Sigmoid colon (tissue), 7 donors: ENCODE measurements around the gene ASB2. TPM values are rescaled to one million over a fixed set of nuclear protein-coding genes. Genes with fewer than 3 reads are reported as not detected.
A peak's percentile ranks its signal among the peaks of the same experiment; 100 is the strongest.

ENCODE experiments used
- DNase-seq: peaks from one replicate; pipeline ENCODE4 v3.0.0-alpha.2; 2019
- H3K27ac ChIP-seq, 4 donors: fragments of 200-600 bp; sonication (generic); one replicate each; pipeline ENCODE4 v1.5.1; 2016 to 2019; ENCODE audit warnings: mild to moderate bottlenecking in 1 of 4
- H3K27me3 ChIP-seq, 3 donors: fragments of 200-600 bp; sonication (generic); one replicate each; pipeline ENCODE4 v1.5.1; 2019; ENCODE audit warnings: mild to moderate bottlenecking in 1 of 3
- H3K36me3 ChIP-seq, 4 donors: fragments of 200-600 bp; sonication (generic); one replicate each; pipeline ENCODE4 v1.5.1; 2016 to 2019
- H3K4me1 ChIP-seq, 4 donors: fragments of 200-600 bp; sonication (generic); one replicate each; pipeline ENCODE4 v1.5.1; 2017 to 2019
- H3K4me3 ChIP-seq, 4 donors: fragments of 200-600 bp; sonication (generic); one replicate each; pipeline ENCODE4 v1.5.1; 2017 to 2019; ENCODE audit warnings: mild to moderate bottlenecking in 2 of 4, moderate library complexity in 1 of 4
- H3K9me3 ChIP-seq, 4 donors: fragments of 200-600 bp in 3 of 4; sonication (generic) in 3 of 4; one replicate each; pipeline versions ENCODE4 v1.5.1 to v1.6.1; 2013 to 2019
- CTCF ChIP-seq, 4 experiments: fragments of 450-650 bp in 3 of 4; fragments of 200-600 bp in 1 of 4; IDR thresholded peaks; one replicate each; pipeline ENCODE4 v1.5.1; 2016 to 2019; ENCODE audit warnings: antibody characterized with exemption in 4 of 4, mild to moderate bottlenecking in 3 of 4, moderate library complexity in 2 of 4
- EP300 ChIP-seq, 4 donors: sonication (generic); formaldehyde crosslinking; IDR thresholded peaks; one replicate each; pipeline ENCODE4 v1.6.1; 2017; ENCODE audit warnings: antibody characterized with exemption in 4 of 4
- POLR2A ChIP-seq, 2 donors: fragments of 450-650 bp; IDR thresholded peaks; one replicate each; pipeline ENCODE4 v1.6.1; 2016; ENCODE audit warnings: antibody characterized with exemption in 2 of 2, mild to moderate bottlenecking in 2 of 2, moderate library complexity in 2 of 2
- POLR2AphosphoS5 ChIP-seq, 4 donors: sonication (generic); formaldehyde crosslinking; IDR thresholded peaks; one replicate each; pipeline ENCODE4 v1.6.1; 2017; ENCODE audit warnings: antibody characterized with exemption in 4 of 4
- WGBS, 2 donors: extraction: QIAGEN DNeasy Blood & Tissue Kit; methylation state at CpG; one replicate each; pipeline ENCODE4 v1.1.7; 2013; 5-methylcytosine and 5-hydroxymethylcytosine counted together
- intact Hi-C: fragments of 100-400 bp; cut with DNase I; formaldehyde crosslinking; loops from one replicate; pipeline ENCODE4 v1.15.1; 2023
- polyA plus RNA-seq, 3 donors: library from polyadenylated mRNA; stranded (reverse); fragments of 200-250 nt; gene quantifications; one replicate each; pipeline ENCODE4 v1.2.3, GENCODE V29; 2013
- total RNA-seq, 4 donors: library from RNA; depleted of rRNA; stranded (reverse); fragments of >200 nt; gene quantifications; one replicate each; pipeline ENCODE4 v1.1.0, GENCODE V29; 2016
- donor health status: healthy with polysubstance abuse.
- donor health status: Bipolar disorder and iron deficiency.
- donor health status: healthy.

The ASB2 gene
- total and polyA plus RNA-seq, 7 donors, result 1.2 to 178 (median 117) TPM

- Histone ChIP-seq H3K4me1 (peaks cover 0 to 91% (median 77%) of the 10 kb centered on the region in 4 donors), H3K4me3 (peak overlapping the region in 3 of 4 donors; percentile 29 to 40 (median 38)), H3K9me3 (no peaks in the 10 kb centered on the region), H3K27ac (peak overlapping the region; percentile 86 to 93 (median 90)), H3K27me3 (no peaks in the 10 kb centered on the region), H3K36me3 (no peaks in the 10 kb centered on the region)
- TF ChIP-seq CTCF (IDR thresholded peaks at IDR 0.05) (peak in 1 of 4 experiments; percentile 11), POLR2AphosphoS5 (IDR thresholded peaks at IDR 0.05) (no peak), EP300 (IDR thresholded peaks at IDR 0.05) (no peak), POLR2A (IDR thresholded peaks at IDR 0.05) (no peak)
- no peak for DNase-seq
- 26 to 32% methylated on average over 9 of the region's 9 CpGs for WGBS, 2 donors
- intact Hi-C loops, result no loop called here
These were observed 5.8 kb downstream of the ASB2 start for GRCh38 chr14:93970585-93970964.

- Histone ChIP-seq H3K4me3 (no peak overlapping the region), H3K36me3 (peaks cover 0 to 3% (median under 1%) of the 10 kb centered on the region in 4 donors), H3K27me3 (no peaks in the 10 kb centered on the region), H3K9me3 (no peaks in the 10 kb centered on the region), H3K4me1 (peaks cover 0 to 96% (median 87%) of the 10 kb centered on the region in 4 donors), H3K27ac (peak overlapping the region; percentile 86 to 93 (median 90))
- WGBS, 2 donors, result 63 to 81% methylated on average over 12 of the region's 12 CpGs
- DNase-seq, result no peak
- intact Hi-C loops, result no loop called here
- TF ChIP-seq EP300 (IDR thresholded peaks at IDR 0.05) (no peak), POLR2AphosphoS5 (IDR thresholded peaks at IDR 0.05) (no peak), CTCF (IDR thresholded peaks at IDR 0.05) (no peak), POLR2A (IDR thresholded peaks at IDR 0.05) (no peak)
These were observed 7.1 kb downstream of the ASB2 start for GRCh38 chr14:93969082-93969828.

- no peak for DNase-seq
- H3K9me3 ChIP-seq, result no peaks in the 10 kb centered on the region
- H3K27me3 ChIP-seq, result no peaks in the 10 kb centered on the region
- TF ChIP-seq POLR2AphosphoS5 (IDR thresholded peaks at IDR 0.05), result no peak
- TF ChIP-seq CTCF (IDR thresholded peaks at IDR 0.05), result no peak
- no peak for TF ChIP-seq EP300 (IDR thresholded peaks at IDR 0.05)
- TF ChIP-seq POLR2A (IDR thresholded peaks at IDR 0.05), result no peak
- peaks cover 0 to 18% (median 6%) of the 10 kb centered on the region in 4 donors for H3K36me3 ChIP-seq
- intact Hi-C loops, result no loop called here
- H3K27ac ChIP-seq, result peak overlapping the region; percentile 86 to 93 (median 90)
- peaks cover 0 to 98% (median 89%) of the 10 kb centered on the region in 4 donors for H3K4me1 ChIP-seq
- no peak overlapping the region for H3K4me3 ChIP-seq
- WGBS, 2 donors, result 58 to 64% methylated on average over 10 of the region's 10 CpGs
These were observed 8.6 kb downstream of the ASB2 start for GRCh38 chr14:93967637-93968250.

- Histone ChIP-seq H3K36me3 (peaks cover 0 to 32% (median 10%) of the 10 kb centered on the region in 4 donors), H3K9me3 (no peaks in the 10 kb centered on the region), H3K27me3 (no peaks in the 10 kb centered on the region), H3K4me3 (no peak overlapping the region), H3K4me1 (peaks cover 0 to 93% (median 77%) of the 10 kb centered on the region in 4 donors), H3K27ac (peak overlapping the region; percentile 58 to 92 (median 86))
- 87 to 93% methylated on average over 3 of the region's 3 CpGs for WGBS, 2 donors
- no peak for TF ChIP-seq POLR2AphosphoS5 (IDR thresholded peaks at IDR 0.05)
- no peak for TF ChIP-seq CTCF (IDR thresholded peaks at IDR 0.05)
- no peak for TF ChIP-seq POLR2A (IDR thresholded peaks at IDR 0.05)
- TF ChIP-seq EP300 (IDR thresholded peaks at IDR 0.05), result no peak
- no peak for DNase-seq
- intact Hi-C loops, result no loop called here
These were observed 10.4 kb downstream of the ASB2 start for GRCh38 chr14:93965946-93966474.
